Suprapubic skin (tissue), 4 donors: ENCODE measurements around the gene PCDHGB2. TPM values are rescaled to one million over a fixed set of nuclear protein-coding genes. Genes with fewer than 3 reads are reported as not detected.
"Not testable (repeated sequence)": the region's sequence is repeated elsewhere in the genome, so short reads cannot be mapped to it uniquely, and the experiment has no call there.

Experiments
- DNase-seq, 2 donors: peaks; one replicate each; pipeline ENCODE4 v3.0.0-alpha.2; 2019; ENCODE audit warnings: low spot score in 2 of 2
- H3K27ac ChIP-seq: fragments of 200-600 bp; sonication (generic); one replicate; pipeline ENCODE4 v1.5.1; 2019
- H3K27me3 ChIP-seq: fragments of 200-600 bp; sonication (generic); one replicate; pipeline ENCODE4 v1.5.1; 2019
- H3K36me3 ChIP-seq: fragments of 200-600 bp; sonication (generic); one replicate; pipeline ENCODE4 v1.5.1; 2019
- H3K4me1 ChIP-seq: fragments of 200-600 bp; sonication (generic); one replicate; pipeline ENCODE4 v1.5.1; 2019
- H3K4me3 ChIP-seq: fragments of 200-600 bp; sonication (generic); one replicate; pipeline ENCODE4 v1.5.1; 2019; ENCODE audit warnings: mild to moderate bottlenecking
- H3K9me3 ChIP-seq: fragments of 200-600 bp; sonication (generic); one replicate; pipeline ENCODE4 v1.5.1; 2019
- CTCF ChIP-seq, 2 donors: fragments of 200-600 bp in 1 of 2; fragments of 450-650 bp in 1 of 2; sonication (generic) in 1 of 2; IDR thresholded peaks; one replicate each; pipeline ENCODE4 v1.5.1; 2016 to 2019; ENCODE audit warnings: antibody characterized with exemption in 2 of 2, mild to moderate bottlenecking in 1 of 2, moderate library complexity in 1 of 2
- EP300 ChIP-seq: sonication (generic); formaldehyde crosslinking; IDR thresholded peaks from one replicate; pipeline ENCODE4 v1.6.1; 2017; ENCODE audit warnings: antibody characterized with exemption
- POLR2A ChIP-seq, 2 donors: fragments of 450-650 bp; IDR thresholded peaks; one replicate each; pipeline ENCODE4 v1.6.1; 2017; ENCODE audit warnings: antibody characterized with exemption in 2 of 2, mild to moderate bottlenecking in 2 of 2, moderate library complexity in 2 of 2
- POLR2AphosphoS5 ChIP-seq, 3 donors: sonication (generic); formaldehyde crosslinking; IDR thresholded peaks; one replicate each; pipeline ENCODE4 v1.6.1; 2017; ENCODE audit warnings: antibody characterized with exemption in 3 of 3
- WGBS: methylation state at CpG from one replicate; pipeline ENCODE4 v1.1.5; 2018; 5-methylcytosine and 5-hydroxymethylcytosine counted together
- total RNA-seq, 4 donors: library from RNA; depleted of rRNA; stranded (reverse); fragments of >200 nt; gene quantifications; one replicate each; pipeline ENCODE4 v1.1.0, GENCODE V29; 2016

PCDHGB2 gene
- total RNA-seq, 4 donors from 2014 or later = 2.6 to 6.5 (median 3.8) TPM

- Histone ChIP-seq H3K4me3 (no peak overlapping the region), H3K9me3 (peaks cover 58% of the 10 kb centered on the region), H3K4me1 (no peaks in the 10 kb centered on the region), H3K27me3 (no peaks in the 10 kb centered on the region), H3K27ac (no peak overlapping the region), H3K36me3 (no peaks in the 10 kb centered on the region)
- DNase-seq = no peak
- WGBS = 42% methylated on average over 13 of the region's 21 CpGs
- no peak for TF ChIP-seq POLR2A (IDR thresholded peaks at IDR 0.05)
- no peak for TF ChIP-seq POLR2AphosphoS5 (IDR thresholded peaks at IDR 0.05)
- TF ChIP-seq EP300 = no peak
- no peak for TF ChIP-seq CTCF (IDR thresholded peaks at IDR 0.05)
Measured at GRCh38 chr5:141383345-141383744, 23.6 kb downstream of the PCDHGB2 start.

GRCh38 chr5:141384471-141385267, 24.9 kb downstream of the PCDHGB2 start:
- Histone ChIP-seq H3K27me3 (no peaks in the 10 kb centered on the region), H3K27ac (no peak overlapping the region), H3K36me3 (no peaks in the 10 kb centered on the region), H3K4me1 (no peaks in the 10 kb centered on the region), H3K4me3 (no peak overlapping the region), H3K9me3 (peaks cover 65% of the 10 kb centered on the region)
- 51% methylated on average over 17 of the region's 43 CpGs for WGBS
- no peak for TF ChIP-seq POLR2AphosphoS5 (IDR thresholded peaks at IDR 0.05)
- no peak for TF ChIP-seq CTCF (IDR thresholded peaks at IDR 0.05)
- no peak for TF ChIP-seq POLR2A (IDR thresholded peaks at IDR 0.05)
- no peak for TF ChIP-seq EP300
- no peak for DNase-seq

- H3K9me3 ChIP-seq = peaks cover 73% of the 10 kb centered on the region
- DNase-seq, H3K4me1 ChIP-seq, H3K27me3 ChIP-seq, H3K36me3 ChIP-seq, H3K4me3 ChIP-seq, H3K27ac ChIP-seq: not testable (repeated sequence)
- WGBS = 4% methylated on average over 17 of the region's 40 CpGs
- peak in 1 of 2 donors; percentile 17 for TF ChIP-seq CTCF (IDR thresholded peaks at IDR 0.05)
Measured at GRCh38 chr5:141387557-141388311, 27.9 kb downstream of the PCDHGB2 start, which contains the start of gene PCDHGB4. TSS of gene PCDHGB4 (plus strand) at chr5:141387698. CDS start at chr5:141387885, 187 bp downstream.

GRCh38 chr5:141388661-141389060, 28.9 kb downstream of the PCDHGB2 start:
- peaks cover 9% of the 10 kb centered on the region for H3K27me3 ChIP-seq
- DNase-seq = no peak
- H3K36me3 ChIP-seq = no peaks in the 10 kb centered on the region
- H3K9me3 ChIP-seq = peaks cover 73% of the 10 kb centered on the region
- H3K27ac ChIP-seq = no peak overlapping the region
- H3K4me1 ChIP-seq = no peaks in the 10 kb centered on the region
- 46% methylated on average over 10 of the region's 10 CpGs for WGBS
- H3K4me3 ChIP-seq = no peak overlapping the region
- TF ChIP-seq EP300 (no peak), POLR2AphosphoS5 (IDR thresholded peaks at IDR 0.05) (no peak), CTCF (IDR thresholded peaks at IDR 0.05) (no peak), POLR2A (IDR thresholded peaks at IDR 0.05) (no peak)
